ENCODE measurements around the gene MET. TPM values are rescaled to one million over a fixed set of nuclear protein-coding genes. Genes with fewer than 3 reads are reported as not detected.
"Not testable (repeated sequence)": the region's sequence is repeated elsewhere in the genome, so short reads cannot be mapped to it uniquely, and the experiment has no call there.

Gene MET
- polyA plus RNA-seq, 1 donor from 2014 or later = not detected

DNA sequence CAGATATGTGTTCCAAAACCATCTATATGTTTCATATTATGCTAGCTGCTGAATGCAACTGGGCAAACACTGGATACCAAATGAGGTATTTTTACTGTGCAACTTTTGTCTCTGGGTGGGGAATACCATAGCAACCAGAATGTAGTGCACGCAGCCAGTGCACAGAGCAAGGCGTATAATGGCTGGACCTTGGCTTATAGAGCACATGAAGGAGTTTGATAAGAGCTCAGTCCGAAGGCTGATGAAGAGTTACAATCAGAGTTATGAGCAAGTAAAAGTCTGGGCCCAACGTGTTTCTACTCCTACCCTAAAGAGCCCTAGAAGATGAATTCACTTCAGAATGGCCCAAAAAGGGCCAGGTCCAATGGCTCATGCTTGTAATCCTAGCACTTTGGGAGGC is 82.2 kb downstream of the MET start:
- Histone ChIP-seq H3K27ac (ENCODE audit: low read length) (no peak overlapping the region), H2AFZ (ENCODE audit: low read depth, low read length) (no peak overlapping the region)
- TF ChIP-seq EZH2 (IDR thresholded peaks at IDR 0.05; ENCODE audit: borderline replicate concordance, insufficient read depth, low read length, poor library complexity, severe bottlenecking) (no peak), EP300 (conservative IDR thresholded peaks at IDR 0.05; ENCODE audit: poor library complexity, severe bottlenecking) (no peak), RAD21 (conservative IDR thresholded peaks at IDR 0.05) (no peak), TAF1 (IDR thresholded peaks at IDR 0.05; ENCODE audit: low read depth) (no peak), MXI1 (conservative IDR thresholded peaks at IDR 0.05; ENCODE audit: poor library complexity, severe bottlenecking) (no peak), SMC3 (conservative IDR thresholded peaks at IDR 0.05; ENCODE audit: poor library complexity) (no peak), POLR2AphosphoS5 (IDR thresholded peaks at IDR 0.05) (no peak)
- TF ChIP-seq, protein P1, sequence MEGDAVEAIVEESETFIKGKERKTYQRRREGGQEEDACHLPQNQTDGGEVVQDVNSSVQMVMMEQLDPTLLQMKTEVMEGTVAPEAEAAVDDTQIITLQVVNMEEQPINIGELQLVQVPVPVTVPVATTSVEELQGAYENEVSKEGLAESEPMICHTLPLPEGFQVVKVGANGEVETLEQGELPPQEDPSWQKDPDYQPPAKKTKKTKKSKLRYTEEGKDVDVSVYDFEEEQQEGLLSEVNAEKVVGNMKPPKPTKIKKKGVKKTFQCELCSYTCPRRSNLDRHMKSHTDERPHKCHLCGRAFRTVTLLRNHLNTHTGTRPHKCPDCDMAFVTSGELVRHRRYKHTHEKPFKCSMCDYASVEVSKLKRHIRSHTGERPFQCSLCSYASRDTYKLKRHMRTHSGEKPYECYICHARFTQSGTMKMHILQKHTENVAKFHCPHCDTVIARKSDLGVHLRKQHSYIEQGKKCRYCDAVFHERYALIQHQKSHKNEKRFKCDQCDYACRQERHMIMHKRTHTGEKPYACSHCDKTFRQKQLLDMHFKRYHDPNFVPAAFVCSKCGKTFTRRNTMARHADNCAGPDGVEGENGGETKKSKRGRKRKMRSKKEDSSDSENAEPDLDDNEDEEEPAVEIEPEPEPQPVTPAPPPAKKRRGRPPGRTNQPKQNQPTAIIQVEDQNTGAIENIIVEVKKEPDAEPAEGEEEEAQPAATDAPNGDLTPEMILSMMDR (IDR thresholded peaks at IDR 0.05; ENCODE audit: poor library complexity, severe bottlenecking) = no peak
- TF ChIP-seq, protein P2, sequence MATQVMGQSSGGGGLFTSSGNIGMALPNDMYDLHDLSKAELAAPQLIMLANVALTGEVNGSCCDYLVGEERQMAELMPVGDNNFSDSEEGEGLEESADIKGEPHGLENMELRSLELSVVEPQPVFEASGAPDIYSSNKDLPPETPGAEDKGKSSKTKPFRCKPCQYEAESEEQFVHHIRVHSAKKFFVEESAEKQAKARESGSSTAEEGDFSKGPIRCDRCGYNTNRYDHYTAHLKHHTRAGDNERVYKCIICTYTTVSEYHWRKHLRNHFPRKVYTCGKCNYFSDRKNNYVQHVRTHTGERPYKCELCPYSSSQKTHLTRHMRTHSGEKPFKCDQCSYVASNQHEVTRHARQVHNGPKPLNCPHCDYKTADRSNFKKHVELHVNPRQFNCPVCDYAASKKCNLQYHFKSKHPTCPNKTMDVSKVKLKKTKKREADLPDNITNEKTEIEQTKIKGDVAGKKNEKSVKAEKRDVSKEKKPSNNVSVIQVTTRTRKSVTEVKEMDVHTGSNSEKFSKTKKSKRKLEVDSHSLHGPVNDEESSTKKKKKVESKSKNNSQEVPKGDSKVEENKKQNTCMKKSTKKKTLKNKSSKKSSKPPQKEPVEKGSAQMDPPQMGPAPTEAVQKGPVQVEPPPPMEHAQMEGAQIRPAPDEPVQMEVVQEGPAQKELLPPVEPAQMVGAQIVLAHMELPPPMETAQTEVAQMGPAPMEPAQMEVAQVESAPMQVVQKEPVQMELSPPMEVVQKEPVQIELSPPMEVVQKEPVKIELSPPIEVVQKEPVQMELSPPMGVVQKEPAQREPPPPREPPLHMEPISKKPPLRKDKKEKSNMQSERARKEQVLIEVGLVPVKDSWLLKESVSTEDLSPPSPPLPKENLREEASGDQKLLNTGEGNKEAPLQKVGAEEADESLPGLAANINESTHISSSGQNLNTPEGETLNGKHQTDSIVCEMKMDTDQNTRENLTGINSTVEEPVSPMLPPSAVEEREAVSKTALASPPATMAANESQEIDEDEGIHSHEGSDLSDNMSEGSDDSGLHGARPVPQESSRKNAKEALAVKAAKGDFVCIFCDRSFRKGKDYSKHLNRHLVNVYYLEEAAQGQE (IDR thresholded peaks at IDR 0.05; ENCODE audit: borderline replicate concordance) = no peak

DNA sequence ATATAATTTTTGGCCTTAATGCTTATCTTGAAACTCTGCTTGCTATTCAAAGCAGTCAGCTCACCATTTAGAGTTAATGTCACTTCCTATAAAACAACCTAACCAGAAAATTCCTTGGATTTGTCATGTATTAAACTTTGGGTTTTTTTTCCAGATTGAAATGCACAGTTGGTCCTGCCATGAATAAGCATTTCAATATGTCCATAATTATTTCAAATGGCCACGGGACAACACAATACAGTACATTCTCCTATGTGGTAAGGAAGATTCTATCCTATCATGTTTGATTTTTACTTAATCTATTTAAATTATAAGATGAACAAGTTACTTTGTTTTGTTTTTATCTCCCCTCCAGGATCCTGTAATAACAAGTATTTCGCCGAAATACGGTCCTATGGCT is 85.3 kb downstream of the MET start:
- Histone ChIP-seq H3K9me3 (ENCODE audit: low read length) (no peaks in the 10 kb centered on the region), H3K27me3 (ENCODE audit: insufficient read depth, low read depth, low read length) (no peaks in the 10 kb centered on the region), H3K9me2 (ENCODE audit: insufficient read depth, low read length) (no peaks in the 10 kb centered on the region), H2AFZ (ENCODE audit: low read depth, low read length) (no peak overlapping the region), H3K27ac (ENCODE audit: low read length) (no peak overlapping the region), H3K4me3 (ENCODE audit: low read length) (no peak overlapping the region), H3K9ac (ENCODE audit: low read length) (no peak overlapping the region), H3K4me2 (ENCODE audit: low read length) (no peak overlapping the region), H3K36me3 (ENCODE audit: insufficient read depth, low read length) (no peaks in the 10 kb centered on the region), H3F3A (ENCODE audit: insufficient read depth, low read length, poor library complexity, severe bottlenecking) (no peaks in the 10 kb centered on the region), H3K79me2 (replicated peaks; ENCODE audit: insufficient read depth, low read length) (no peaks in the 10 kb centered on the region), H4K20me1 (ENCODE audit: insufficient read depth) (no peaks in the 10 kb centered on the region)
- TF ChIP-seq, protein P1 (IDR thresholded peaks at IDR 0.05; ENCODE audit: poor library complexity, severe bottlenecking) = no peak
- no peak for TF ChIP-seq RAD21 (conservative IDR thresholded peaks at IDR 0.05)
- TF ChIP-seq EZH2 (IDR thresholded peaks at IDR 0.05; ENCODE audit: borderline replicate concordance, insufficient read depth, low read length, poor library complexity, severe bottlenecking) = no peak
- TF ChIP-seq POLR2AphosphoS5 (IDR thresholded peaks at IDR 0.05) = no peak

More for the DNA sequence above, 82.2 kb downstream of the MET start:
- H3K79me2 ChIP-seq (replicated peaks; ENCODE audit: insufficient read depth, low read length) = no peaks in the 10 kb centered on the region
- H4K20me1 ChIP-seq (ENCODE audit: insufficient read depth) = no peaks in the 10 kb centered on the region
- H3K36me3 ChIP-seq (ENCODE audit: insufficient read depth, low read length) = no peaks in the 10 kb centered on the region
- H3K9me2 ChIP-seq (ENCODE audit: insufficient read depth, low read length) = no peaks in the 10 kb centered on the region
- H3K4me3 ChIP-seq (ENCODE audit: low read length) = no peak overlapping the region
- H3K9me3 ChIP-seq (ENCODE audit: low read length) = no peaks in the 10 kb centered on the region
- no peaks in the 10 kb centered on the region for H3K27me3 ChIP-seq (ENCODE audit: insufficient read depth, low read depth, low read length)
- no peak overlapping the region for H3K9ac ChIP-seq (ENCODE audit: low read length)
- no peak overlapping the region for H3K4me2 ChIP-seq (ENCODE audit: low read length)
- H3F3A ChIP-seq (ENCODE audit: insufficient read depth, low read length, poor library complexity, severe bottlenecking) = no peaks in the 10 kb centered on the region

DNA sequence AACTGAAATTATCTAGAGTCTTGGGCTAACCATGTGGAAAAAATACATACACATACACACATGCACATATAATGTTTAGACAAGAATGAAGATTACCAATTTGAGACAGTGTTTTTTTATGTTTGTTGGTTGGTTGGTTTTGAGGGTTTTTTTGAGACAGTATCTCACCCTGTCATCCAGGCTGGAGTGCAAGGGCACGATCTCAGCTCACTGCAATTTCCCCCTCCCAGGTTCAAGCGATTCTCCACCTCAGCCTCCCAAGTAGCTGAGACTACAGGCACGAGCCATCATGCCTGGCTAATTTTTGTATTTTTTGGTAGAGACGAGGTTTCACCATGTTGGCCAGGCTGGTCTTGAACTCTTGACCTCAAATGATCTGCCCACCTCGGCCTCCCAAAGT is 87.6 kb downstream of the MET start:
- not testable (repeated sequence) for H3K79me2 ChIP-seq (replicated peaks; ENCODE audit: insufficient read depth, low read length); H3K27ac ChIP-seq (ENCODE audit: low read length); H2AFZ ChIP-seq (ENCODE audit: low read depth, low read length); H3K9me2 ChIP-seq (ENCODE audit: insufficient read depth, low read length); H3K9ac ChIP-seq (ENCODE audit: low read length); H3K27me3 ChIP-seq (ENCODE audit: insufficient read depth, low read depth, low read length); H3K36me3 ChIP-seq (ENCODE audit: insufficient read depth, low read length); H3K9me3 ChIP-seq (ENCODE audit: low read length); H3F3A ChIP-seq (ENCODE audit: insufficient read depth, low read length, poor library complexity, severe bottlenecking); H3K4me3 ChIP-seq (ENCODE audit: low read length); H4K20me1 ChIP-seq (ENCODE audit: insufficient read depth); H3K4me2 ChIP-seq (ENCODE audit: low read length)
